ENCODE results near the gene ANXA5. TPM values are rescaled to one million over a fixed set of nuclear protein-coding genes. Genes with fewer than 3 reads are reported as not detected.
A peak's percentile ranks its signal among the peaks of the same experiment; 100 is the strongest.

ANXA5 gene
- total RNA-seq, 2 donors from 2014 or later = 212 to 241 TPM

DNA sequence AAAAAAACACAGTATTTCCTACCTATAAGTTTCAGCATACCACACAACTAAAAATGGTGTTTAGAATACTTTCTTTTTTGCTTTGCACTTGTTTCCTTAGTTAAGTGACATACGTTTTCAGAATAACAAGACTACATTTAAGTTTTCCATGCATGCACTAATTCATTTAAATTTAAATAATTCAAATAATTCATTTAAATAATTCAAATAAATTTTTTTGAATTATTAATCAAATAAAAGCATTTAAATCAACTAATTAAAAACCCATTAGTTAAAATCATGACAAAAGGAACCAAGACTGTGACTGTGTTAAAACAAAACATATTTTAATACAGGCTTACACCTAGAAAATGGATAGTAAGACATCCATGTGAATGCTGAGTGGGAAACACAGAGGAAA is 12.8 kb downstream of the ANXA5 start:
- Histone ChIP-seq H3K9ac (ENCODE audit: extremely low read depth, low read length, poor library complexity, severe bottlenecking) (no peak overlapping the region), H3K27me3 (ENCODE audit: control insufficient read depth, insufficient read depth, low read length, poor library complexity, severe bottlenecking) (no peaks in the 10 kb centered on the region), H3K4me1 (ENCODE audit: control insufficient read depth, insufficient read depth, low read length) (peaks cover 6% of the 10 kb centered on the region), H3K27ac (ENCODE audit: low read depth, low read length) (no peak overlapping the region), H3K9me3 (ENCODE audit: control insufficient read depth, low read length) (no peaks in the 10 kb centered on the region), H3K4me3 (ENCODE audit: low read length) (no peak overlapping the region), H3K36me3 (ENCODE audit: control insufficient read depth, insufficient read depth, low read length) (peaks cover 79% of the 10 kb centered on the region)
- WGBS, 2 experiments (ENCODE audit: insufficient coverage in 1 of 2, insufficient read length in 1 of 2) = 75% methylated on average over 1 of the region's 1 CpG; no CpG with 5 or more reads in 1 of the 2 experiments
- Mint-ChIP-seq H3K4me3 (no peak overlapping the region), H3K36me3 (ENCODE audit: low read depth) (peaks cover 41% of the 10 kb centered on the region), H3K27me3 (ENCODE audit: insufficient read depth) (no peaks in the 10 kb centered on the region), H3K27ac (no peak overlapping the region), H3K4me1 (peaks cover 21% of the 10 kb centered on the region), H3K9me3 (no peaks in the 10 kb centered on the region)
- no peak for TF ChIP-seq CTCF (conservative IDR thresholded peaks at IDR 0.05)
- no peak for DNase-seq

- no peaks in the 10 kb centered on the region for H3K9me3 ChIP-seq (ENCODE audit: control insufficient read depth, low read length)
- 73 to 95% methylated on average over 1 to 3 of the region's 3 CpGs for WGBS, 2 experiments (ENCODE audit: insufficient coverage in 1 of 2, insufficient read length in 1 of 2)
- no peak overlapping the region for H3K27ac Mint-ChIP-seq
- no peak overlapping the region for H3K9ac ChIP-seq (ENCODE audit: extremely low read depth, low read length, poor library complexity, severe bottlenecking)
- H3K4me3 Mint-ChIP-seq = no peak overlapping the region
- no peak for TF ChIP-seq CTCF (conservative IDR thresholded peaks at IDR 0.05)
- peaks cover 61% of the 10 kb centered on the region for H3K36me3 Mint-ChIP-seq (ENCODE audit: low read depth)
- H3K36me3 ChIP-seq (ENCODE audit: control insufficient read depth, insufficient read depth, low read length) = peaks cover 91% of the 10 kb centered on the region
- H3K9me3 Mint-ChIP-seq = no peaks in the 10 kb centered on the region
- peaks cover 33% of the 10 kb centered on the region for H3K4me1 Mint-ChIP-seq
- no peaks in the 10 kb centered on the region for H3K27me3 ChIP-seq (ENCODE audit: control insufficient read depth, insufficient read depth, low read length, poor library complexity, severe bottlenecking)
- H3K27ac ChIP-seq (ENCODE audit: low read depth, low read length) = peak overlapping the region; percentile 8
- H3K4me1 ChIP-seq (ENCODE audit: control insufficient read depth, insufficient read depth, low read length) = peaks cover under 1% of the 10 kb centered on the region
- DNase-seq = no peak
- H3K4me3 ChIP-seq (ENCODE audit: low read length) = no peak overlapping the region
- no peaks in the 10 kb centered on the region for H3K27me3 Mint-ChIP-seq (ENCODE audit: insufficient read depth)
Observed at GRCh38 chr4:121680571-121680970, 16.2 kb downstream of the ANXA5 start.

GRCh38 chr4:121679951-121680350 is 16.8 kb downstream of the ANXA5 start:
- Mint-ChIP-seq H3K27me3 (ENCODE audit: insufficient read depth) (no peaks in the 10 kb centered on the region), H3K9me3 (no peaks in the 10 kb centered on the region), H3K27ac (no peak overlapping the region), H3K4me1 (peaks cover 28% of the 10 kb centered on the region), H3K36me3 (ENCODE audit: low read depth) (peaks cover 55% of the 10 kb centered on the region), H3K4me3 (no peak overlapping the region)
- no peaks in the 10 kb centered on the region for H3K4me1 ChIP-seq (ENCODE audit: control insufficient read depth, insufficient read depth, low read length)
- no peak for DNase-seq
- H3K9ac ChIP-seq (ENCODE audit: extremely low read depth, low read length, poor library complexity, severe bottlenecking) = no peak overlapping the region
- peaks cover 91% of the 10 kb centered on the region for H3K36me3 ChIP-seq (ENCODE audit: control insufficient read depth, insufficient read depth, low read length)
- no peaks in the 10 kb centered on the region for H3K27me3 ChIP-seq (ENCODE audit: control insufficient read depth, insufficient read depth, low read length, poor library complexity, severe bottlenecking)
- no peaks in the 10 kb centered on the region for H3K9me3 ChIP-seq (ENCODE audit: control insufficient read depth, low read length)
- no peak for TF ChIP-seq CTCF (conservative IDR thresholded peaks at IDR 0.05)
- no peak overlapping the region for H3K4me3 ChIP-seq (ENCODE audit: low read length)
- 92 to 100% methylated on average over 3 to 4 of the region's 4 CpGs for WGBS, 2 experiments (ENCODE audit: insufficient coverage in 1 of 2, insufficient read length in 1 of 2)
- H3K27ac ChIP-seq (ENCODE audit: low read depth, low read length) = no peak overlapping the region
